PC-9 (cell line): Measurements from ENCODE around the gene SP5. TPM values are rescaled to one million over a fixed set of nuclear protein-coding genes. Genes with fewer than 3 reads are reported as not detected.

Experiments used
- BruUV-seq: library from RNA; stranded (reverse); fragments of 400-500 nt; replicated peaks from 2 replicates; lab custom pipeline; 2021; lab: Mats Ljungman, UMichigan
- CTCF ChIA-PET: fragments of 300-600 bp; sonication (Branson Sonifier 250); formaldehyde crosslinking; loops from one replicate; lab custom pipeline; 2022; ENCODE audit warnings: antibody characterized with exemption; lab: Charles Lee
- POLR2A ChIA-PET: fragments of 300-600 bp; sonication (Branson Sonifier 250); formaldehyde crosslinking; loops from one replicate; lab custom pipeline; 2022; ENCODE audit warnings: antibody characterized with exemption; ENCODE audit not compliant: unreplicated experiment; lab: Charles Lee
- DNase-seq, 2 experiments: peaks; one replicate each; pipeline versions ENCODE4 v3.0.0 to v3.0.0-alpha.2; 2015 to 2022; ENCODE audit warnings: mixed read lengths in 1 of 2
- H2AFZ ChIP-seq: fragments of 200-600 bp; sonication (generic); 2 replicates; pipeline ENCODE4 v1.8.1; 2017; ENCODE audit warnings: antibody characterized with exemption
- H3F3A ChIP-seq: fragments of 200-600 bp; sonication (generic); 2 replicates; pipeline ENCODE4 v1.8.1; 2017; ENCODE audit warnings: antibody characterized with exemption, mild to moderate bottlenecking, low read depth; ENCODE audit not compliant: insufficient read depth
- H3K27ac ChIP-seq: fragments of 200-600 bp; sonication (generic); 2 replicates; pipeline ENCODE4 v1.6.1; 2016; ENCODE audit warnings: mixed run types
- H3K27me3 ChIP-seq: fragments of 200-600 bp; sonication (generic); 2 replicates; pipeline ENCODE4 v1.6.1; 2016; ENCODE audit warnings: low read depth, mixed run types; ENCODE audit not compliant: insufficient read depth
- H3K36me3 ChIP-seq: fragments of 200-600 bp; sonication (generic); 2 replicates; pipeline ENCODE4 v1.6.1; 2016; ENCODE audit warnings: low read depth, mixed run types
- H3K4me1 ChIP-seq: fragments of 200-600 bp; sonication (generic); replicated peaks from 2 replicates; pipeline ENCODE4 v1.6.1; 2016; ENCODE audit warnings: mixed run types; ENCODE audit not compliant: insufficient read depth
- H3K4me2 ChIP-seq: fragments of 200-600 bp; sonication (generic); 2 replicates; pipeline ENCODE4 v1.6.1; 2017; ENCODE audit warnings: mixed run types
- H3K4me3 ChIP-seq: fragments of 200-600 bp; sonication (generic); 2 replicates; pipeline ENCODE4 v1.6.1; 2016; ENCODE audit warnings: mixed run types
- H3K79me2 ChIP-seq: fragments of 200-600 bp; sonication (generic); 2 replicates; pipeline ENCODE4 v1.6.1; 2017; ENCODE audit warnings: low read depth, mixed run types
- H3K9me2 ChIP-seq: fragments of 200-600 bp; sonication (generic); 2 replicates; pipeline ENCODE4 v1.8.1; 2017; ENCODE audit warnings: mild to moderate bottlenecking; ENCODE audit not compliant: insufficient read depth
- H3K9me3 ChIP-seq: fragments of 200-600 bp; sonication (generic); 2 replicates; pipeline ENCODE4 v1.8.1; 2016; ENCODE audit warnings: low read depth; ENCODE audit not compliant: insufficient read depth
- H4K20me1 ChIP-seq: fragments of 200-600 bp; sonication (generic); 2 replicates; pipeline ENCODE4 v1.8.1; 2017; ENCODE audit not compliant: insufficient read depth
- CTCF ChIP-seq: fragments of 200-600 bp; sonication (generic); conservative IDR thresholded peaks from 2 replicates; pipeline ENCODE4 v1.6.1; 2017; ENCODE audit warnings: mixed run types, antibody characterized with exemption, mild to moderate bottlenecking, moderate library complexity
- EZH2 ChIP-seq: fragments of 200-600 bp; sonication (generic); IDR thresholded peaks from 2 replicates; pipeline ENCODE4 v1.8.0; 2017; ENCODE audit warnings: antibody characterized with exemption, low read depth
- intact Hi-C: fragments of 100-400 bp; cut with micrococcal nuclease; formaldehyde crosslinking; loops from one replicate; pipeline ENCODE4 v1.10.0; 2022; ENCODE audit not compliant: unreplicated experiment
- total RNA-seq: library from RNA; stranded (reverse); gene quantifications from 2 replicates; pipeline ENCODE4 v1.2.3, GENCODE V29; 2021

The SP5 gene
- total RNA-seq, 1 experiment from 2014 or later, result 1.9 TPM

GRCh38 chr2:170761572-170761971 is 46.4 kb downstream of the SP5 start:
- Histone ChIP-seq H3K4me3 (no peak overlapping the region), H3K27me3 (no peaks in the 10 kb centered on the region), H3K9me2 (no peaks in the 10 kb centered on the region), H3K4me1 (no peaks in the 10 kb centered on the region), H3K79me2 (no peaks in the 10 kb centered on the region), H3K36me3 (no peaks in the 10 kb centered on the region), H4K20me1 (no peaks in the 10 kb centered on the region), H3F3A (no peaks in the 10 kb centered on the region), H3K9me3 (no peaks in the 10 kb centered on the region), H2AFZ (no peak overlapping the region), H3K4me2 (no peak overlapping the region), H3K27ac (no peak overlapping the region)
- intact Hi-C loops, result no loop called here
- no TSS peak for BruUV-seq
- CTCF ChIA-PET, result interaction anchor here (0.6 to 0.7 kb wide), 2 partner anchors 112 to 443 kb away, joined by 3 to 8 read pairs; no protein-coding TSS in a partner anchor
- TF ChIP-seq EZH2 (no peak), CTCF (no peak)
- POLR2A ChIA-PET, result no interaction called here
- DNase-seq, result no peak

GRCh38 chr2:170762760-170763159 is 47.6 kb downstream of the SP5 start:
- no peaks in the 10 kb centered on the region for H3K9me3 ChIP-seq
- no peaks in the 10 kb centered on the region for H3K4me1 ChIP-seq
- no peaks in the 10 kb centered on the region for H4K20me1 ChIP-seq
- intact Hi-C loops, result no loop called here
- no peaks in the 10 kb centered on the region for H3K79me2 ChIP-seq
- no peak for DNase-seq
- no peaks in the 10 kb centered on the region for H3K36me3 ChIP-seq
- no peak overlapping the region for H2AFZ ChIP-seq
- TF ChIP-seq EZH2 (no peak), CTCF (no peak)
- CTCF ChIA-PET, result no interaction called here
- H3K27me3 ChIP-seq, result no peaks in the 10 kb centered on the region
- no peak overlapping the region for H3K4me3 ChIP-seq
- H3K9me2 ChIP-seq, result no peaks in the 10 kb centered on the region
- no TSS peak for BruUV-seq
- H3F3A ChIP-seq, result no peaks in the 10 kb centered on the region
- POLR2A ChIA-PET, result no interaction called here
- no peak overlapping the region for H3K27ac ChIP-seq
- H3K4me2 ChIP-seq, result no peak overlapping the region

GRCh38 chr2:170763232-170763631 is 48.1 kb downstream of the SP5 start:
- BruUV-seq, result no TSS peak
- ChIA-PET POLR2A (no interaction called here), CTCF (no interaction called here)
- Histone ChIP-seq H3K9me3 (no peaks in the 10 kb centered on the region), H3K4me3 (no peak overlapping the region), H3K79me2 (no peaks in the 10 kb centered on the region), H3K27ac (no peak overlapping the region), H3K27me3 (no peaks in the 10 kb centered on the region), H3K4me1 (no peaks in the 10 kb centered on the region), H3K4me2 (no peak overlapping the region), H3K36me3 (no peaks in the 10 kb centered on the region), H3K9me2 (no peaks in the 10 kb centered on the region), H2AFZ (no peak overlapping the region), H4K20me1 (no peaks in the 10 kb centered on the region), H3F3A (no peaks in the 10 kb centered on the region)
- TF ChIP-seq EZH2 (no peak), CTCF (no peak)
- no peak for DNase-seq
- intact Hi-C loops, result no loop called here
